ENCODE measurements around the gene NMU.
"Not testable (repeated sequence)": the region's sequence is repeated elsewhere in the genome, so short reads cannot be mapped to it uniquely, and the experiment has no call there.

Gene NMU

GRCh38 chr4:55633903-55634302, 2.2 kb downstream of the NMU start:
- no peaks in the 10 kb centered on the region for H3K9me3 ChIP-seq (ENCODE audit: control insufficient read depth in 1 of 2, low read length in 2 of 2)
- no peak overlapping the region for H3K4me3 ChIP-seq (ENCODE audit: low read depth in 1 of 2, low read length in 2 of 2)
- no peak overlapping the region for H3K9ac ChIP-seq (ENCODE audit: low read depth in 1 of 2, low read length in 2 of 2)
- no peak overlapping the region for H3K27ac ChIP-seq (ENCODE audit: low read depth, low read length)
- peaks cover 7 to 8% of the 10 kb centered on the region in 2 donors for H3K4me1 ChIP-seq (ENCODE audit: control insufficient read depth in 1 of 2, insufficient read depth in 2 of 2, low read length in 2 of 2)
- no peaks in the 10 kb centered on the region for H3K36me3 ChIP-seq (ENCODE audit: control insufficient read depth in 1 of 2, insufficient read depth in 2 of 2, low read length in 2 of 2)
- peaks cover 23 to 35% of the 10 kb centered on the region in 2 donors for H3K27me3 ChIP-seq (ENCODE audit: control insufficient read depth in 1 of 2, insufficient read depth in 2 of 2, low read length in 2 of 2)

DNA sequence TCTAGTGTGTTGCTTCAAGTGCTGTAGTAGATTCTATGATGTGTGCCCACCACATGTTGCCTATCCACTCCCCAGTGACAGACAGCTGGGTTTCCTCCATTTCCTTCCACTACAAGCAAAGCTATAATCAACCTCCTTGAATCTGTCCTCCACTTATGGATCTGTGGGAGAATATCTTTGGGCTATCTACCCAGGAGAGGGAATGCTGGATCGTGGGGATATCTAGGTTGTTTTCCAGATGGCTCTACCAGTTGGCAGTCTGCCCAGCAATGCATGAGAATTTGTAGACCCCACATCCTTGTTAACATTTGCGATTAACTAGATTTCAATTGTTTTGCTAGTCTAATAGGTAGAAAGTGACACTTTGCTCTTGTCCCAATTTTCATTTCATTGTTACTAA, 10.3 kb downstream of the NMU start:
- Histone ChIP-seq H3K9me3 (ENCODE audit: control insufficient read depth in 1 of 2, low read length in 2 of 2) (no peaks in the 10 kb centered on the region), H3K27ac (ENCODE audit: low read depth, low read length) (no peak overlapping the region), H3K4me1 (ENCODE audit: control insufficient read depth in 1 of 2, insufficient read depth in 2 of 2, low read length in 2 of 2) (no peaks in the 10 kb centered on the region), H3K36me3 (ENCODE audit: control insufficient read depth in 1 of 2, insufficient read depth in 2 of 2, low read length in 2 of 2) (no peaks in the 10 kb centered on the region), H3K27me3 (ENCODE audit: control insufficient read depth in 1 of 2, insufficient read depth in 2 of 2, low read length in 2 of 2) (no peaks in the 10 kb centered on the region), H3K4me3 (ENCODE audit: low read depth in 1 of 2, low read length in 2 of 2) (no peak overlapping the region), H3K9ac (ENCODE audit: low read depth in 1 of 2, low read length in 2 of 2) (no peak overlapping the region)

- not testable (repeated sequence) for H3K27me3 ChIP-seq (ENCODE audit: control insufficient read depth in 1 of 2, insufficient read depth in 2 of 2, low read length in 2 of 2); H3K4me3 ChIP-seq (ENCODE audit: low read depth in 1 of 2, low read length in 2 of 2); H3K27ac ChIP-seq (ENCODE audit: low read depth, low read length); H3K9me3 ChIP-seq (ENCODE audit: control insufficient read depth in 1 of 2, low read length in 2 of 2); H3K9ac ChIP-seq (ENCODE audit: low read depth in 1 of 2, low read length in 2 of 2); H3K36me3 ChIP-seq (ENCODE audit: control insufficient read depth in 1 of 2, insufficient read depth in 2 of 2, low read length in 2 of 2); H3K4me1 ChIP-seq (ENCODE audit: control insufficient read depth in 1 of 2, insufficient read depth in 2 of 2, low read length in 2 of 2)
These were observed 12.0 kb downstream of the NMU start for GRCh38 chr4:55624063-55624462.

DNA sequence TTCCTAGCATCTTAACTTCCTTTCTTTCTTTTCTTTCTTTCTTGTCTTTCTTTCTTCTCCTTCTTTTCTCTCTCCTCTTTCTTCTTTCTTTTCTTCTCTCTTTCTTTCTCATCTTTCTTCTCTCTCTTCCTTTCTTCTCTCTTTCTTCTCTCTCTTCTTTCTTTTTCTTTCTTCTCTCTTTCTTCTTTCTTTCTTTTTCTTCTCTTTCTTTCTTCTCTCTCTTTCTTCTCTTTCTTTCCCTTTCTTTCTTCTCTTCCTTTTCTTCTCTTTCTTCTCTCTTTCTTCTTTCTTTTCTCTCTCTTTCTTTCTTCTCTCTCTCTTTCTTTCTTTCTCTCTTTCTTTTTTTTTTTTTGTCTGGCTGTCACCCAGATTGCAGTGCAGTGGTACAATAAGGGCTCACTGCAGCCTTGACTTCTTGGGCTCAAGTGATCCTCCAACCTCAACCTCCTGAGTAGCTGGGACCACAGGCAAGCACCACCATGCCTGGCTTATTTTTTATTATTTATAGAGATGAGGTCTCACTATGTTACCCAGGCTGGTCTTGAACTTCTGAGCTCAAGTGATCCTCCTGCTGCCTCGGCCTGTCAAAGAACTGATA, 17.5 kb downstream of the NMU start:
- no peak overlapping the region for H3K4me3 ChIP-seq (ENCODE audit: low read depth in 1 of 2, low read length in 2 of 2)
- no peaks in the 10 kb centered on the region for H3K4me1 ChIP-seq (ENCODE audit: control insufficient read depth in 1 of 2, insufficient read depth in 2 of 2, low read length in 2 of 2)
- H3K27ac ChIP-seq (ENCODE audit: low read depth, low read length), result no peak overlapping the region
- H3K9ac ChIP-seq (ENCODE audit: low read depth in 1 of 2, low read length in 2 of 2), result no peak overlapping the region
- H3K27me3 ChIP-seq (ENCODE audit: control insufficient read depth in 1 of 2, insufficient read depth in 2 of 2, low read length in 2 of 2), result no peaks in the 10 kb centered on the region
- no peaks in the 10 kb centered on the region for H3K9me3 ChIP-seq (ENCODE audit: control insufficient read depth in 1 of 2, low read length in 2 of 2)
- H3K36me3 ChIP-seq (ENCODE audit: control insufficient read depth in 1 of 2, insufficient read depth in 2 of 2, low read length in 2 of 2), result no peaks in the 10 kb centered on the region

- Histone ChIP-seq H3K4me3 (ENCODE audit: low read depth in 1 of 2, low read length in 2 of 2) (no peak overlapping the region), H3K9ac (ENCODE audit: low read depth in 1 of 2, low read length in 2 of 2) (no peak overlapping the region), H3K9me3 (ENCODE audit: control insufficient read depth in 1 of 2, low read length in 2 of 2) (no peaks in the 10 kb centered on the region), H3K27ac (ENCODE audit: low read depth, low read length) (no peak overlapping the region), H3K4me1 (ENCODE audit: control insufficient read depth in 1 of 2, insufficient read depth in 2 of 2, low read length in 2 of 2) (no peaks in the 10 kb centered on the region), H3K36me3 (ENCODE audit: control insufficient read depth in 1 of 2, insufficient read depth in 2 of 2, low read length in 2 of 2) (no peaks in the 10 kb centered on the region), H3K27me3 (ENCODE audit: control insufficient read depth in 1 of 2, insufficient read depth in 2 of 2, low read length in 2 of 2) (no peaks in the 10 kb centered on the region)
These were observed 18.4 kb downstream of the NMU start for GRCh38 chr4:55617587-55618197.

- Histone ChIP-seq H3K36me3 (ENCODE audit: control insufficient read depth in 1 of 2, insufficient read depth in 2 of 2, low read length in 2 of 2) (no peaks in the 10 kb centered on the region), H3K27ac (ENCODE audit: low read depth, low read length) (no peak overlapping the region), H3K27me3 (ENCODE audit: control insufficient read depth in 1 of 2, insufficient read depth in 2 of 2, low read length in 2 of 2) (no peaks in the 10 kb centered on the region), H3K9ac (ENCODE audit: low read depth in 1 of 2, low read length in 2 of 2) (no peak overlapping the region), H3K4me1 (ENCODE audit: control insufficient read depth in 1 of 2, insufficient read depth in 2 of 2, low read length in 2 of 2) (no peaks in the 10 kb centered on the region), H3K4me3 (ENCODE audit: low read depth in 1 of 2, low read length in 2 of 2) (no peak overlapping the region), H3K9me3 (ENCODE audit: control insufficient read depth in 1 of 2, low read length in 2 of 2) (no peaks in the 10 kb centered on the region)
These were observed 21.1 kb downstream of the NMU start for GRCh38 chr4:55615008-55615407.

GRCh38 chr4:55613621-55614020, 22.5 kb downstream of the NMU start:
- no peaks in the 10 kb centered on the region for H3K27me3 ChIP-seq (ENCODE audit: control insufficient read depth in 1 of 2, insufficient read depth in 2 of 2, low read length in 2 of 2)
- H3K4me1 ChIP-seq (ENCODE audit: control insufficient read depth in 1 of 2, insufficient read depth in 2 of 2, low read length in 2 of 2), result no peaks in the 10 kb centered on the region
- H3K9me3 ChIP-seq (ENCODE audit: control insufficient read depth in 1 of 2, low read length in 2 of 2), result no peaks in the 10 kb centered on the region
- no peak overlapping the region for H3K9ac ChIP-seq (ENCODE audit: low read depth in 1 of 2, low read length in 2 of 2)
- H3K27ac ChIP-seq (ENCODE audit: low read depth, low read length), result no peak overlapping the region
- no peak overlapping the region for H3K4me3 ChIP-seq (ENCODE audit: low read depth in 1 of 2, low read length in 2 of 2)
- no peaks in the 10 kb centered on the region for H3K36me3 ChIP-seq (ENCODE audit: control insufficient read depth in 1 of 2, insufficient read depth in 2 of 2, low read length in 2 of 2)

DNA sequence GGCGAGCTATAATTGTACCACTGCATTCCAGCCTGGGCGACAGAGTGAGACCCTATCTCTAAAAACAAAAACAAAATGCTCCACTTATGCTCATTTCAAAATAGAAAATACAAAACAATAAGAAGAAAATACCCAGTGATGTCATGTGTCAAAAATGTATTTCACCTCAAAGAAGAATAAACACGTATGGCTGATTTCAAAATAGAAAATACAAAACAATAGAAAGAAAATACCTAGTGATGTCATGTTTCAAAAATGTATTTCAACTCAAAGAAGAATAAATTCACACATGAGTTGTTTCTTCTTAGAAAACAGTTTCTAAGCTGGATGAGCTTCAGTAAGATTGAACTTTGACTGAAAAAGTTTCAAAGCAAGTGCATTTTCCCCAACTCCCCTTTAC, 23.8 kb downstream of the NMU start:
- no peaks in the 10 kb centered on the region for H3K4me1 ChIP-seq (ENCODE audit: control insufficient read depth in 1 of 2, insufficient read depth in 2 of 2, low read length in 2 of 2)
- no peaks in the 10 kb centered on the region for H3K36me3 ChIP-seq (ENCODE audit: control insufficient read depth in 1 of 2, insufficient read depth in 2 of 2, low read length in 2 of 2)
- H3K9me3 ChIP-seq (ENCODE audit: control insufficient read depth in 1 of 2, low read length in 2 of 2), result no peaks in the 10 kb centered on the region
- H3K9ac ChIP-seq (ENCODE audit: low read depth in 1 of 2, low read length in 2 of 2), result no peak overlapping the region
- H3K27me3 ChIP-seq (ENCODE audit: control insufficient read depth in 1 of 2, insufficient read depth in 2 of 2, low read length in 2 of 2), result no peaks in the 10 kb centered on the region
- no peak overlapping the region for H3K4me3 ChIP-seq (ENCODE audit: low read depth in 1 of 2, low read length in 2 of 2)
- H3K27ac ChIP-seq (ENCODE audit: low read depth, low read length), result no peak overlapping the region

DNA sequence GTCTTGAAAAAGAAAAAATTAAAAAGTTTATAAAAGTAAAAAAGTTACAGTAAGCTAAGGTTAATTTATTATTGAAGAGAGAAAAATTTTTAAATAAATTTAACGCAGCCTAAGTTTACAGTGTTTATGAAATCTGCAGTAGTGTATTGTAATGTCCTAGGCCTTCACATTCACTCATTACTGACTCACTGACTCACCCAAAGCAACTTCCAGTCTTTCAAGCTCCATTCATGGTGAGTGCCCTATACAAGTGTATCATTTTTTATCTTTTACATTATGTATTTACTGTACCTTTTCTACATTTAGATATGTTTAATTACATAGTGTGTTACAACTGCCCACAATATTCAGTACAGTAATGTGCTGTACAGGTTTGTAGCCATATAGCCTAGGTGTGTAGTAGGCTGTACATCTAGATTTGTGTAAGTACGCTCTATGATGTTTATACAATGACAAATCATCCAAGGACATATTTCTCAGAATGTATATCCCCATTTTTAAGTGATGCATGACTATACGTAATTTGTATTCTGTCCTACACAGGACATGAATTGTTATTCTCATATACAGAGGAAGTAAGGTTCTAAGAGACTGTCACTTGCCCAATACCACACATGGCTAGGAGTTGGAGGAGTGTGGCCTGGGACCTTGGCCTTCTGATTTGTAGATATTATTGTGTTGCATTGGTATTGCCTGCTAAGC, 24.6 kb downstream of the NMU start:
- Histone ChIP-seq H3K4me1 (ENCODE audit: control insufficient read depth in 1 of 2, insufficient read depth in 2 of 2, low read length in 2 of 2) (no peaks in the 10 kb centered on the region), H3K4me3 (ENCODE audit: low read depth in 1 of 2, low read length in 2 of 2) (no peak overlapping the region), H3K9ac (ENCODE audit: low read depth in 1 of 2, low read length in 2 of 2) (no peak overlapping the region), H3K27me3 (ENCODE audit: control insufficient read depth in 1 of 2, insufficient read depth in 2 of 2, low read length in 2 of 2) (no peaks in the 10 kb centered on the region), H3K27ac (ENCODE audit: low read depth, low read length) (no peak overlapping the region), H3K36me3 (ENCODE audit: control insufficient read depth in 1 of 2, insufficient read depth in 2 of 2, low read length in 2 of 2) (no peaks in the 10 kb centered on the region), H3K9me3 (ENCODE audit: control insufficient read depth in 1 of 2, low read length in 2 of 2) (no peaks in the 10 kb centered on the region)

GRCh38 chr4:55610381-55610780, 25.7 kb downstream of the NMU start:
- no peaks in the 10 kb centered on the region for H3K36me3 ChIP-seq (ENCODE audit: control insufficient read depth in 1 of 2, insufficient read depth in 2 of 2, low read length in 2 of 2)
- H3K4me3 ChIP-seq (ENCODE audit: low read depth in 1 of 2, low read length in 2 of 2), result no peak overlapping the region
- H3K27me3 ChIP-seq (ENCODE audit: control insufficient read depth in 1 of 2, insufficient read depth in 2 of 2, low read length in 2 of 2), result no peaks in the 10 kb centered on the region
- no peak overlapping the region for H3K27ac ChIP-seq (ENCODE audit: low read depth, low read length)
- H3K9ac ChIP-seq (ENCODE audit: low read depth in 1 of 2, low read length in 2 of 2), result no peak overlapping the region
- H3K4me1 ChIP-seq (ENCODE audit: control insufficient read depth in 1 of 2, insufficient read depth in 2 of 2, low read length in 2 of 2), result no peaks in the 10 kb centered on the region
- H3K9me3 ChIP-seq (ENCODE audit: control insufficient read depth in 1 of 2, low read length in 2 of 2), result no peaks in the 10 kb centered on the region
